ENCODE results near the gene TMA7B. TPM values are rescaled to one million over a fixed set of nuclear protein-coding genes. Genes with fewer than 3 reads are reported as not detected.

The TMA7B gene
- total RNA-seq (2021; fragmentation: NEBNext Ultra II Directional; extraction: Animal tissue kit (Norgen Biotek cat#: 25700)): not detected
- long read RNA-seq: 0 reads

- peak; percentile 58 for DNase-seq
- Mint-ChIP-seq H3K36me3 (ENCODE audit: low read depth) (no peaks in the 10 kb centered on the region), H3K4me1 (ENCODE audit: low read depth) (peaks cover 30% of the 10 kb centered on the region), H3K27ac (peak within 1 kb of the TSS; percentile 94), H3K9me3 (no peaks in the 10 kb centered on the region), H3K27me3 (ENCODE audit: insufficient read depth) (peaks cover 6% of the 10 kb centered on the region), H3K4me3 (peak within 1 kb of the TSS; percentile 77)
- TF ChIP-seq CTCF (IDR thresholded peaks at IDR 0.05): peak; percentile 59
Measured at GRCh38 chr22:39959640-39960447, at the start of gene TMA7B. Gene TMA7B (plus strand): TSS chr22:39960397. CDS start chr22:39964375, 3,978 bp downstream.

DNA sequence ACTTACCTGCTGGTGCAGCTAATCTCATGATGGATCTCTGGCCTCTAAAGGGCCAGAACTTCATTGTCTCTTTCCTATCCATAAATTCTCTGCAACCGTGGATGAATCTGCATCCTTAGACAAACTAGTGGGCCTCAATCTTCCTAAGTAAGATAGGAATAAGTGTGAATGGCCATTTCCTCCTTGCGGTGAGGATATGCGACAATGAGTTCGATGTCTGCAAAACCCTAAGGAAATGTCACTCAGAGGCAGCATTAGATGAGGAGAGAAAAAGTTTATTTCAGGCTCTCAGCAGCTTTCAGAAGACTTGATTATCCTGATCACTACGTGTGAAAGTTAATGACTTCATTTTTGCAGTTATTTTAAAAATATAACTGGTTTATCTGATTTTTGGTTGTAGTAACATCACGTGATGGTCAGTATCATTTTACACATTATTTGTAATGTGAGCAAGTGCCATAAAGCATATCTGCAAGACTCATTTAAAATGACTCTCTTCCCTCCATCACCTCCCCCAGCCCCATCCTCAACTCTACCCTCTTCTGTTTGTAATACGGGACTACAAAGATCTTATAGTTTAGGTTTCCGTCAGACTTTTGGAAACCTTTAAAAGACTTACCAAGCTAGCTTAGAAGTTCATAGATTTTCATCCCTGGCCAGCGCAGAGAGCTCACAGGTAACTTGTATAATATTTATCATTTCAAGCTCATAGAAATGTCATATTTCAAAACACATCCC lies 49.2 kb upstream of the TMA7B start:
- DNase-seq: no peak
- Mint-ChIP-seq H3K27me3 (ENCODE audit: insufficient read depth) (peaks cover 25% of the 10 kb centered on the region), H3K9me3 (no peaks in the 10 kb centered on the region), H3K27ac (no peak overlapping the region), H3K4me1 (ENCODE audit: low read depth) (peaks cover 7% of the 10 kb centered on the region), H3K36me3 (ENCODE audit: low read depth) (no peaks in the 10 kb centered on the region), H3K4me3 (no peak overlapping the region)
- no peak for TF ChIP-seq CTCF (IDR thresholded peaks at IDR 0.05)

GRCh38 chr22:39913321-39913720 lies 46.9 kb upstream of the TMA7B start:
- TF ChIP-seq CTCF (IDR thresholded peaks at IDR 0.05): no peak
- no peak for DNase-seq
- H3K4me1 Mint-ChIP-seq (ENCODE audit: low read depth): peaks cover 7% of the 10 kb centered on the region
- no peaks in the 10 kb centered on the region for H3K9me3 Mint-ChIP-seq
- H3K27ac Mint-ChIP-seq: no peak overlapping the region
- peaks cover 29% of the 10 kb centered on the region for H3K27me3 Mint-ChIP-seq (ENCODE audit: insufficient read depth)
- no peak overlapping the region for H3K4me3 Mint-ChIP-seq
- H3K36me3 Mint-ChIP-seq (ENCODE audit: low read depth): no peaks in the 10 kb centered on the region

DNA sequence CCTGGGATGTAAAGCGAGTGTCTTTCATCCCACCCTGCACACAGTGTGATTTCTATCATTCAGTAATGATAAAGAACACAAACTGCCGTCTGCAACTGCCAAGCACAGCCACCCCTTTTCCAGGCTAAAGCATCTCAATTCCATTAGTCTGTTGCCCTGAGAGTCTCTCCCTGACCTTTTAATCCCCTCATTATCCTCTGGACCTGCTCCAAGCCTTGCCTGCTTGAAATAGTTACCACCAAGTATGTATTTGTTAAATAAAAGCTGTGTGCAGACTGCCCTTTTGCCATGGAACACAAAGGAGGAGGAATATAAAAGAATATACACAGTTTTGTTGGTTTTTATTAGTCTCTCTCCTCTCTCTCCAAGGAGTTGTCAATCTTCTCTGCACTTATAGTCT lies 46.3 kb upstream of the TMA7B start:
- Mint-ChIP-seq H3K4me1 (ENCODE audit: low read depth) (peaks cover 2% of the 10 kb centered on the region), H3K27me3 (ENCODE audit: insufficient read depth) (peaks cover 29% of the 10 kb centered on the region), H3K27ac (no peak overlapping the region), H3K36me3 (ENCODE audit: low read depth) (no peaks in the 10 kb centered on the region), H3K9me3 (no peaks in the 10 kb centered on the region), H3K4me3 (no peak overlapping the region)
- TF ChIP-seq CTCF (IDR thresholded peaks at IDR 0.05): no peak
- DNase-seq: no peak

DNA sequence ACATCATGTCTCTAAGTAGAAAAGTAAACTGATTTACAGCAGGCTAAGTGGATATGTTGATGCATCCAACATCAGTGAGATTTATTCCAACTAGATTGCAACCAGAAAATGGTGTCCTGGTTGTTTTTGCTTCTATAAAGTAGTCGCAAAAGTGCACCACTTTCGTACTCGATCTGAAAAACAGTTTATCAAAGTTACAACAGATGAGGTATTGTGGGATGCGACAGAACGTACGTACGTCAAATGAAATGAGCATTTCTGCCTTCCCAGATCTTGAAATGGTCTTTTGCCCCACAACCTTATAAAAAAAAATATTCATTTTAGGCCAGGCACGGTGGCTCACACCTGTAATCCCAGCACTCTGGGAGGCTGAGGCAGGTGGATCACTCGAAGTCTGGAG lies 45.6 kb upstream of the TMA7B start:
- H3K9me3 Mint-ChIP-seq: no peaks in the 10 kb centered on the region

More for the DNA sequence above, 45.6 kb upstream of the TMA7B start:
- Mint-ChIP-seq H3K36me3 (ENCODE audit: low read depth) (no peaks in the 10 kb centered on the region), H3K4me3 (no peak overlapping the region), H3K27ac (no peak overlapping the region), H3K27me3 (ENCODE audit: insufficient read depth) (peaks cover 29% of the 10 kb centered on the region), H3K4me1 (ENCODE audit: low read depth) (no peaks in the 10 kb centered on the region)
- TF ChIP-seq CTCF (IDR thresholded peaks at IDR 0.05): no peak
- DNase-seq: no peak
